Measurements from ENCODE around the gene USP24.

DNA sequence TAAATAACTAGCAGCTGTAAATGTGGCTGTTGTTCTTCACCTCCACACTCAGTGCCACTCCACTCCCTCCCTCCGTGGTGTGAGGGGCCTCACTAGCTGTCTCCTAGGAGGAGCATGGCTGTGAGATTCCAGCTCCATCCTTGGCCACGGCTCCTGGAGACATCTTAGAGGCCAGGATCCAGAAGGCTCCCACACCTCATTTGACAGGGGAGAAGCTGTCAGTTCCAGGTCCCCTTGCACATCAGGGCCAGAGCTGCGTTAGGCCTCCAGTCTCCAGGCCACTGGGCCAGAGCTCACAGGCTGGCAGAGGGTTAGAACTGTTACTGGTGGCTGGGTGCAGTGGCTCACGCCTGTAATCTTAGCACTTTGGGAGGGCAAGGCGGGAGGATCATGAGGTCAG is 160.8 kb downstream of the USP24 start:
- no peak for TF ChIP-seq POLR2A (IDR thresholded peaks at IDR 0.05; ENCODE audit: low read length)
- no peak for TF ChIP-seq GATA1 (IDR thresholded peaks at IDR 0.05; ENCODE audit: low read depth, low read length)

Data from erythroblast (primary cell).